ENCODE measurements around the gene KIR3DL3. TPM values are rescaled to one million over a fixed set of nuclear protein-coding genes. Genes with fewer than 3 reads are reported as not detected.
"Not testable (repeated sequence)": the region's sequence is repeated elsewhere in the genome, so short reads cannot be mapped to it uniquely, and the experiment has no call there.

KIR3DL3 gene
- polyA plus RNA-seq, 2 of the 4 experiments (the other 2 are of a cell fraction) = not detected

- no peak overlapping the region for H3K4me2 ChIP-seq
- no peak overlapping the region for H3K27ac ChIP-seq
- no peaks in the 10 kb centered on the region for H3K4me1 ChIP-seq
- ChIA-PET CTCF (interaction anchor here (0.6 to 3.6 kb wide), 6 partner anchors 11 to 277 kb away, joined by 3 to 17 read pairs (median 4); no protein-coding TSS in a partner anchor), POLR2A (no interaction called here)
- ATAC-seq (no peak), DNase-seq (ENCODE audit: low read depth in 1 of 2, low spot score in 1 of 2) (no peak), FAIRE-seq (no peak)
- H3K9me3 ChIP-seq = no peaks in the 10 kb centered on the region
- TF ChIP-seq ZSCAN20 (CRISPR knock-in tag; IDR thresholded peaks at IDR 0.05) = no peak
- no peak for TF ChIP-seq ELK1 (IDR thresholded peaks at IDR 0.05; ENCODE audit: low read depth, low read length)
- no peak for TF ChIP-seq ZFP36 (IDR thresholded peaks at IDR 0.05; ENCODE audit: borderline replicate concordance, partially characterized antibody)
- TF ChIP-seq, protein P1, sequence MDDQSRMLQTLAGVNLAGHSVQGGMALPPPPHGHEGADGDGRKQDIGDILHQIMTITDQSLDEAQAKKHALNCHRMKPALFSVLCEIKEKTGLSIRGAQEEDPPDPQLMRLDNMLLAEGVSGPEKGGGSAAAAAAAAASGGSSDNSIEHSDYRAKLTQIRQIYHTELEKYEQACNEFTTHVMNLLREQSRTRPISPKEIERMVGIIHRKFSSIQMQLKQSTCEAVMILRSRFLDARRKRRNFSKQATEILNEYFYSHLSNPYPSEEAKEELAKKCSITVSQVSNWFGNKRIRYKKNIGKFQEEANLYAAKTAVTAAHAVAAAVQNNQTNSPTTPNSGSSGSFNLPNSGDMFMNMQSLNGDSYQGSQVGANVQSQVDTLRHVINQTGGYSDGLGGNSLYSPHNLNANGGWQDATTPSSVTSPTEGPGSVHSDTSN (IDR thresholded peaks at IDR 0.05) = no peak
- TF ChIP-seq POLR2AphosphoS2 (conservative IDR thresholded peaks at IDR 0.05; ENCODE audit: low read length) = no peak
- WGBS (ENCODE audit: missing lambda C conversion rate) = 31% methylated on average over 4 of the region's 4 CpGs
- H3K4me3 ChIP-seq = no peak overlapping the region
Measured at GRCh38 chr19:54677217-54677616, 47.0 kb upstream of the KIR3DL3 start.

- ATAC-seq = not testable (repeated sequence)
Measured at GRCh38 chr19:54681596-54681995, 42.6 kb upstream of the KIR3DL3 start.

GRCh38 chr19:54682306-54682856 lies 41.9 kb upstream of the KIR3DL3 start:
- no peak for FAIRE-seq
- H3K4me3 ChIP-seq = no peak overlapping the region
- H3K27ac ChIP-seq = no peak overlapping the region
- no peak overlapping the region for H3K4me2 ChIP-seq
- H3K9me3 ChIP-seq = no peaks in the 10 kb centered on the region
- no peak for TF ChIP-seq ZNF302 (CRISPR knock-in tag; IDR thresholded peaks at IDR 0.05)
- TF ChIP-seq HDAC2 (IDR thresholded peaks at IDR 0.05) = no peak
- no peak for TF ChIP-seq RAD21 (conservative IDR thresholded peaks at IDR 0.05 in 1 of 2, IDR thresholded peaks at IDR 0.05 in 1 of 2)
- no peak for TF ChIP-seq RARB (CRISPR knock-in tag; IDR thresholded peaks at IDR 0.05)
- no peak for TF ChIP-seq FOSB (CRISPR knock-in tag; IDR thresholded peaks at IDR 0.05)
- no peak for TF ChIP-seq NFE2L2 (conservative IDR thresholded peaks at IDR 0.05; ENCODE audit: low read length)
- TF ChIP-seq, protein P2, sequence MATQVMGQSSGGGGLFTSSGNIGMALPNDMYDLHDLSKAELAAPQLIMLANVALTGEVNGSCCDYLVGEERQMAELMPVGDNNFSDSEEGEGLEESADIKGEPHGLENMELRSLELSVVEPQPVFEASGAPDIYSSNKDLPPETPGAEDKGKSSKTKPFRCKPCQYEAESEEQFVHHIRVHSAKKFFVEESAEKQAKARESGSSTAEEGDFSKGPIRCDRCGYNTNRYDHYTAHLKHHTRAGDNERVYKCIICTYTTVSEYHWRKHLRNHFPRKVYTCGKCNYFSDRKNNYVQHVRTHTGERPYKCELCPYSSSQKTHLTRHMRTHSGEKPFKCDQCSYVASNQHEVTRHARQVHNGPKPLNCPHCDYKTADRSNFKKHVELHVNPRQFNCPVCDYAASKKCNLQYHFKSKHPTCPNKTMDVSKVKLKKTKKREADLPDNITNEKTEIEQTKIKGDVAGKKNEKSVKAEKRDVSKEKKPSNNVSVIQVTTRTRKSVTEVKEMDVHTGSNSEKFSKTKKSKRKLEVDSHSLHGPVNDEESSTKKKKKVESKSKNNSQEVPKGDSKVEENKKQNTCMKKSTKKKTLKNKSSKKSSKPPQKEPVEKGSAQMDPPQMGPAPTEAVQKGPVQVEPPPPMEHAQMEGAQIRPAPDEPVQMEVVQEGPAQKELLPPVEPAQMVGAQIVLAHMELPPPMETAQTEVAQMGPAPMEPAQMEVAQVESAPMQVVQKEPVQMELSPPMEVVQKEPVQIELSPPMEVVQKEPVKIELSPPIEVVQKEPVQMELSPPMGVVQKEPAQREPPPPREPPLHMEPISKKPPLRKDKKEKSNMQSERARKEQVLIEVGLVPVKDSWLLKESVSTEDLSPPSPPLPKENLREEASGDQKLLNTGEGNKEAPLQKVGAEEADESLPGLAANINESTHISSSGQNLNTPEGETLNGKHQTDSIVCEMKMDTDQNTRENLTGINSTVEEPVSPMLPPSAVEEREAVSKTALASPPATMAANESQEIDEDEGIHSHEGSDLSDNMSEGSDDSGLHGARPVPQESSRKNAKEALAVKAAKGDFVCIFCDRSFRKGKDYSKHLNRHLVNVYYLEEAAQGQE (IDR thresholded peaks at IDR 0.05) = no peak
- TF ChIP-seq NPAS2 (CRISPR knock-in tag; IDR thresholded peaks at IDR 0.05; ENCODE audit: borderline replicate concordance) = no peak
- TF ChIP-seq, protein P1 (IDR thresholded peaks at IDR 0.05) = no peak
- no peak for TF ChIP-seq CHD2 (IDR thresholded peaks at IDR 0.05; ENCODE audit: low read length, partially characterized antibody)
- TF ChIP-seq FOXS1 (CRISPR knock-in tag; IDR thresholded peaks at IDR 0.05) = no peak
- no peak for TF ChIP-seq HES2 (IDR thresholded peaks at IDR 0.05)
- TF ChIP-seq, protein P3, sequence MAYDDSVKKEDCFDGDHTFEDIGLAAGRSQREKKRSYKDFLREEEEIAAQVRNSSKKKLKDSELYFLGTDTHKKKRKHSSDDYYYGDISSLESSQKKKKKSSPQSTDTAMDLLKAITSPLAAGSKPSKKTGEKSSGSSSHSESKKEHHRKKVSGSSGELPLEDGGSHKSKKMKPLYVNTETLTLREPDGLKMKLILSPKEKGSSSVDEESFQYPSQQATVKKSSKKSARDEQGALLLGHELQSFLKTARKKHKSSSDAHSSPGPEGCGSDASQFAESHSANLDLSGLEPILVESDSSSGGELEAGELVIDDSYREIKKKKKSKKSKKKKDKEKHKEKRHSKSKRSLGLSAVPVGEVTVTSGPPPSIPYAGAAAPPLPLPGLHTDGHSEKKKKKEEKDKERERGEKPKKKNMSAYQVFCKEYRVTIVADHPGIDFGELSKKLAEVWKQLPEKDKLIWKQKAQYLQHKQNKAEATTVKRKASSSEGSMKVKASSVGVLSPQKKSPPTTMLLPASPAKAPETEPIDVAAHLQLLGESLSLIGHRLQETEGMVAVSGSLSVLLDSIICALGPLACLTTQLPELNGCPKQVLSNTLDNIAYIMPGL (CRISPR knock-in tag; IDR thresholded peaks at IDR 0.05; ENCODE audit: borderline replicate concordance) = no peak
- TF ChIP-seq RNF2 (IDR thresholded peaks at IDR 0.05; ENCODE audit: borderline replicate concordance, low read depth) = no peak
- no peak for TF ChIP-seq BHLHE40 (IDR thresholded peaks at IDR 0.05; ENCODE audit: low read depth, low read length)
- no peak for TF ChIP-seq MAFK (IDR thresholded peaks at IDR 0.05; ENCODE audit: partially characterized antibody)
- no peak for TF ChIP-seq ESRRA (IDR thresholded peaks at IDR 0.05; ENCODE audit: borderline replicate concordance, low read length)
- no peak for TF ChIP-seq FOSL2 (IDR thresholded peaks at IDR 0.05)
- TF ChIP-seq FOSL2 (CRISPR knock-in tag; IDR thresholded peaks at IDR 0.05) = no peak
- no peak for TF ChIP-seq GATA3 (IDR thresholded peaks at IDR 0.05; ENCODE audit: borderline replicate concordance)
- DNase-seq (ENCODE audit: low read depth in 1 of 2, low spot score in 1 of 2) = no peak
- no peak for ATAC-seq
- CTCF ChIA-PET = interaction anchor here (1.0 to 1.8 kb wide), 3 partner anchors 9 to 202 kb away, joined by 4 to 7 read pairs (median 4); no protein-coding TSS in a partner anchor
- 10% methylated on average over 7 of the region's 7 CpGs for WGBS (ENCODE audit: missing lambda C conversion rate)
- no peaks in the 10 kb centered on the region for H3K4me1 ChIP-seq
- POLR2A ChIA-PET = no interaction called here

More at GRCh38 chr19:54681596-54681995, 42.6 kb upstream of the KIR3DL3 start:
- 9% methylated on average over 12 of the region's 12 CpGs for WGBS (ENCODE audit: missing lambda C conversion rate)
- H3K9me3 ChIP-seq; FAIRE-seq; H3K4me3 ChIP-seq; H3K4me2 ChIP-seq; POLR2A ChIA-PET; DNase-seq (ENCODE audit: low read depth in 1 of 2, low spot score in 1 of 2); H3K27ac ChIP-seq; H3K4me1 ChIP-seq: not testable (repeated sequence)
- CTCF ChIA-PET = interaction anchor here (1.0 to 1.8 kb wide), 2 partner anchors 9 to 12 kb away, joined by 4 to 7 read pairs; no protein-coding TSS in a partner anchor
